ENCODE results near the gene APBB2. TPM values are rescaled to one million over a fixed set of nuclear protein-coding genes. Genes with fewer than 3 reads are reported as not detected.
"Not testable (repeated sequence)": the region's sequence is repeated elsewhere in the genome, so short reads cannot be mapped to it uniquely, and the experiment has no call there.

APBB2 gene
- total RNA-seq, 2 experiments from 2014 or later: 0.22 TPM; not detected in 1

DNA sequence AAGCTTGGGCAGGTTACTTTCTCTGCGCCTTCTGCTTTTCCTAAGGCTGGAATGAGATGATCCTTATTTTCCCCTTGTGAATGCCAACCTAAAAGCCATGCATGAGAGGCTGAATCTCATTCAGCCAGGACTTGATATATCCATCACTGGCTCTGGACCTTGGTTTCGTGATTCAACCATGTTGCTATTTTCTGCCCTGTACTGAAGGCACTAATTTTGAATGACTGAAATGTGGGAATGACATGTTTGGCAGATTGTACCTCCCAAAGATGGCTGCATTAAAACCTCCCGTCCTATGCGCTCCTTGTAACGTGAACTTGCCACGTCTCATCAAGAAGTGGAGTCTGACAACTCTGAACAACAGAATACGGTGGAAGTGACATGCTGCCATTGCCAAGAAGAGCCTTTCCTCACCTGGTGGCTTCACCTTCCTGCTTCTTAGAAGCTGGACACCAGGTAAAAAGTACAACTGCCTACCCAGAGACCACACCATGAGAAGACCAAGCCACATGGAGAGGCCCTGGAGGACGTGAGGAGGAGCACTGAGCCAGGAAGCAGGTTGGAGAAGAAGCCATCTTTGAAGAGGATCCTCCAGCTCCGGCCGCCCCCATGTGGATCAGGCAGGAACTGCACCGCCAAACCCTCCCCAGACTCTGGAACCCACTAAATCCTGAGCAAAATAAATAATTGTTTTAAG, 290.1 kb downstream of the APBB2 start:
- Histone ChIP-seq H3K9me3 (ENCODE audit: control insufficient read depth in 1 of 2, insufficient read depth in 1 of 2, low read length in 2 of 2) (no peaks in the 10 kb centered on the region), H3K36me3 (ENCODE audit: insufficient read depth, low read length) (no peaks in the 10 kb centered on the region), H3K4me3 (ENCODE audit: low read length) (no peak overlapping the region), H3K4me1 (ENCODE audit: insufficient read depth, low read length) (no peaks in the 10 kb centered on the region), H3K27me3 (ENCODE audit: control insufficient read depth in 1 of 2, insufficient read depth in 2 of 2, low read length in 2 of 2) (no peaks in the 10 kb centered on the region), H3K27ac (ENCODE audit: low read depth in 1 of 2, low read length in 2 of 2) (no peak overlapping the region)
- DNase-seq (peak; percentile 32 to 67 (median 48)), ATAC-seq (ENCODE audit: poor library complexity) (peak; percentile 74)
- Mint-ChIP-seq H3K4me3 (no peak overlapping the region), H3K27ac (no peak overlapping the region), H3K9me3 (no peaks in the 10 kb centered on the region), H3K36me3 (ENCODE audit: low read depth) (no peaks in the 10 kb centered on the region), H3K4me1 (ENCODE audit: low read depth) (no peaks in the 10 kb centered on the region), H3K27me3 (peaks cover 29% of the 10 kb centered on the region)
- intact Hi-C loops (cut with DNase I, micrococcal nuclease): no loop called here
- TF ChIP-seq, protein P1, sequence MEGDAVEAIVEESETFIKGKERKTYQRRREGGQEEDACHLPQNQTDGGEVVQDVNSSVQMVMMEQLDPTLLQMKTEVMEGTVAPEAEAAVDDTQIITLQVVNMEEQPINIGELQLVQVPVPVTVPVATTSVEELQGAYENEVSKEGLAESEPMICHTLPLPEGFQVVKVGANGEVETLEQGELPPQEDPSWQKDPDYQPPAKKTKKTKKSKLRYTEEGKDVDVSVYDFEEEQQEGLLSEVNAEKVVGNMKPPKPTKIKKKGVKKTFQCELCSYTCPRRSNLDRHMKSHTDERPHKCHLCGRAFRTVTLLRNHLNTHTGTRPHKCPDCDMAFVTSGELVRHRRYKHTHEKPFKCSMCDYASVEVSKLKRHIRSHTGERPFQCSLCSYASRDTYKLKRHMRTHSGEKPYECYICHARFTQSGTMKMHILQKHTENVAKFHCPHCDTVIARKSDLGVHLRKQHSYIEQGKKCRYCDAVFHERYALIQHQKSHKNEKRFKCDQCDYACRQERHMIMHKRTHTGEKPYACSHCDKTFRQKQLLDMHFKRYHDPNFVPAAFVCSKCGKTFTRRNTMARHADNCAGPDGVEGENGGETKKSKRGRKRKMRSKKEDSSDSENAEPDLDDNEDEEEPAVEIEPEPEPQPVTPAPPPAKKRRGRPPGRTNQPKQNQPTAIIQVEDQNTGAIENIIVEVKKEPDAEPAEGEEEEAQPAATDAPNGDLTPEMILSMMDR (IDR thresholded peaks at IDR 0.05): peak; percentile 66
- ChIA-PET CTCF (interaction anchor here (1.3 to 1.4 kb wide), 2 partner anchors 15 to 19 kb away, joined by 4 read pairs; no protein-coding TSS in a partner anchor), POLR2A (no interaction called here)

DNA sequence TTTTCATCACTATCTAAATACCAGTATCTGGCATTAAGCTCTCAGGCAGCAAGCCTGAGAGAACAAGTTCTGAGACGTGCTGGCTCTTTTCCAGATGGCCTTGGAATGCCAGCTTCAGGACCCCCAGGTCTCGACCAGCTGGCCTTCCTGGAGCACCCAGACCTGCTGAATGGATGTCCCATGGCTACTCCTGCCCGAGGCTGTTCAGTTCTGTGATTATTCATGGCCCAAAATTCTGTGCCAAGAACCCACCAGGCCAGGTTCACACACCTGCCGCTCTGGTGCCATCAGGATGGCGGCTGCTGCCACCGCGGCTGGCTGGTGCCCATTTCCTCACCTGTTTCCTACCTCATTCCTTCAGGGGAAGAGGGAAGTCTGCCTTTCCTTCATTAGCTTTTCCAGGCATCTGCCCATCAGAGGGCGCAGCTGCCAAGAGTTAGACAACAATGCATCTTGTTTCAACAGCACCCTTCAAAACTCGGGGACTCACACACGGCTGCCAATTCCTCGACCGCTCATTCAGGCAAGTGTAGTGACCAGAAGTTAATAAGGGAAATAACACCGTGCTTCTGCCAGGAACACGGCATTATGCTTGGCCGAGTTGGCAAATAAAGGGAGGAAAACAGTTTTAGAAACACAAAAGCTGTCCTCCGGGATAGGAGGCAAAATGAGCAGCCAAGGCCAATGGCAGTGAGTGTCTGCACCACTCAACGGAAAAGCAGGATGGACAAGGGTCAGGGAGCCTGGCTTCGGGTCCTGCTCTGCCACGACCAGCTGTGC, 290.8 kb downstream of the APBB2 start:
- ChIA-PET CTCF (no interaction called here), POLR2A (no interaction called here)
- H3K27ac ChIP-seq (ENCODE audit: low read depth in 1 of 2, low read length in 2 of 2): no peak overlapping the region
- no peak overlapping the region for H3K4me3 ChIP-seq (ENCODE audit: low read length)
- intact Hi-C loops (cut with DNase I, micrococcal nuclease): no loop called here
- Mint-ChIP-seq H3K4me3 (no peak overlapping the region), H3K36me3 (ENCODE audit: low read depth) (no peaks in the 10 kb centered on the region), H3K27me3 (peaks cover 29% of the 10 kb centered on the region), H3K9me3 (no peaks in the 10 kb centered on the region), H3K4me1 (ENCODE audit: low read depth) (no peaks in the 10 kb centered on the region), H3K27ac (no peak overlapping the region)
- H3K4me1 ChIP-seq (ENCODE audit: insufficient read depth, low read length): no peaks in the 10 kb centered on the region
- H3K36me3 ChIP-seq (ENCODE audit: insufficient read depth, low read length): no peaks in the 10 kb centered on the region
- H3K9me3 ChIP-seq (ENCODE audit: control insufficient read depth in 1 of 2, insufficient read depth in 1 of 2, low read length in 2 of 2): no peaks in the 10 kb centered on the region
- ATAC-seq (ENCODE audit: poor library complexity) (no peak), DNase-seq (no peak)
- H3K27me3 ChIP-seq (ENCODE audit: control insufficient read depth in 1 of 2, insufficient read depth in 2 of 2, low read length in 2 of 2): no peaks in the 10 kb centered on the region
- TF ChIP-seq, protein P1 (IDR thresholded peaks at IDR 0.05): no peak

DNA sequence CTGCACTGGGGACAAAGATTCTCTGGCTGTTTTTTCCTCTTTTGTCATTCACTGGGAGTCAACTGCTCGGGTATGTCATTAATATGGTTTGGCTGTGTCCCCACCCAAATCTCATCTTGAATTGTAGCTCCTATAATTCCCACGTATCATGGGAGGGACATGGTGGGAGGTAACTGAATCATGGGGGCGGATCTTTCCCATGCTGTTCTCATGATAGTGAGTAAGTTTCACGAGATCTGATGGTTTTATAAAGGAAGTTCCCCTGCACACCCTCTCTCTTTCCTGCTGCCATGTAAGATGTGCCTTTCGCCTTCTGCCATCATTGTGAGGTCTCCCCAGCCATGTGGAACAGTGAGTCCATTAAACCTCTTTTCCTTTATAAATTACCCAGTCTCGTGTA, 294.4 kb downstream of the APBB2 start:
- H3K27ac Mint-ChIP-seq; H3K36me3 Mint-ChIP-seq (ENCODE audit: low read depth); H3K4me3 Mint-ChIP-seq; H3K27me3 Mint-ChIP-seq; H3K4me1 ChIP-seq (ENCODE audit: insufficient read depth, low read length); H3K9me3 ChIP-seq (ENCODE audit: control insufficient read depth in 1 of 2, insufficient read depth in 1 of 2, low read length in 2 of 2); ATAC-seq (ENCODE audit: poor library complexity); DNase-seq; intact Hi-C loops (cut with DNase I, micrococcal nuclease); POLR2A ChIA-PET; H3K4me1 Mint-ChIP-seq (ENCODE audit: low read depth); H3K27ac ChIP-seq (ENCODE audit: low read depth in 1 of 2, low read length in 2 of 2); H3K4me3 ChIP-seq (ENCODE audit: low read length); H3K27me3 ChIP-seq (ENCODE audit: control insufficient read depth in 1 of 2, insufficient read depth in 2 of 2, low read length in 2 of 2); H3K36me3 ChIP-seq (ENCODE audit: insufficient read depth, low read length); H3K9me3 Mint-ChIP-seq: not testable (repeated sequence)
- CTCF ChIA-PET: interaction anchor here (1.1 kb wide), 1 partner anchor 13 kb away, joined by 3 read pairs; no protein-coding TSS in a partner anchor
